Measurements from ENCODE around the gene SLC27A6. TPM values are rescaled to one million over a fixed set of nuclear protein-coding genes. Genes with fewer than 3 reads are reported as not detected.

The SLC27A6 gene
- total RNA-seq, 6 donors from 2014 or later: 0.30 to 2.7 (median 0.40) TPM; not detected in 1

- no peaks in the 10 kb centered on the region for H3K9me3 ChIP-seq
- H3K27me3 ChIP-seq: no peaks in the 10 kb centered on the region
- no peaks in the 10 kb centered on the region for H3K36me3 ChIP-seq
- no peak for TF ChIP-seq EP300 (IDR thresholded peaks at IDR 0.05)
- TF ChIP-seq POLR2A (IDR thresholded peaks at IDR 0.05): no peak
- TF ChIP-seq CTCF (IDR thresholded peaks at IDR 0.05): no peak
- TF ChIP-seq POLR2AphosphoS5 (IDR thresholded peaks at IDR 0.05): no peak
- no peak for ATAC-seq (ENCODE audit: low FRiP score in 2 of 2)
- WGBS, 2 donors: 59 to 70% methylated on average over 2 of the region's 2 CpGs
- DNase-seq: no peak
- no peaks in the 10 kb centered on the region for H3K4me1 ChIP-seq
- H3K4me3 ChIP-seq: no peak overlapping the region
- no peak overlapping the region for H3K27ac ChIP-seq
Observed at GRCh38 chr5:128956164-128956563, 9.1 kb upstream of the SLC27A6 start.

GRCh38 chr5:128962211-128962610 lies 3.1 kb upstream of the SLC27A6 start:
- H3K4me3 ChIP-seq: no peak overlapping the region
- ATAC-seq (ENCODE audit: low FRiP score in 2 of 2) (no peak), DNase-seq (no peak)
- 81 to 91% methylated on average over 6 of the region's 6 CpGs for WGBS, 2 donors
- H3K9me3 ChIP-seq: no peaks in the 10 kb centered on the region
- no peak overlapping the region for H3K27ac ChIP-seq
- TF ChIP-seq POLR2A (IDR thresholded peaks at IDR 0.05) (no peak), CTCF (IDR thresholded peaks at IDR 0.05) (no peak), EP300 (IDR thresholded peaks at IDR 0.05) (no peak), POLR2AphosphoS5 (IDR thresholded peaks at IDR 0.05) (no peak)
- peaks cover 0 to 2% (median 0%) of the 10 kb centered on the region in 4 donors for H3K27me3 ChIP-seq
- H3K4me1 ChIP-seq: peaks cover 0 to 11% (median 1%) of the 10 kb centered on the region in 4 donors
- H3K36me3 ChIP-seq: no peaks in the 10 kb centered on the region

- H3K27me3 ChIP-seq: peaks cover 0 to 2% (median 0%) of the 10 kb centered on the region in 4 donors
- peak in 1 of 2 donors; percentile 8 for ATAC-seq (ENCODE audit: low FRiP score in 2 of 2)
Observed at GRCh38 chr5:128965638-128966302, 482 bp downstream of the SLC27A6 start.

GRCh38 chr5:128966375-128966774 lies 1.1 kb downstream of the SLC27A6 start:
- 94% methylated on average over 12 of the region's 12 CpGs for WGBS, 2 donors
- H3K4me1 ChIP-seq: peaks cover 0 to 11% (median 1%) of the 10 kb centered on the region in 4 donors
- TF ChIP-seq POLR2A (IDR thresholded peaks at IDR 0.05) (no peak), POLR2AphosphoS5 (IDR thresholded peaks at IDR 0.05) (no peak), CTCF (IDR thresholded peaks at IDR 0.05) (no peak), EP300 (IDR thresholded peaks at IDR 0.05) (no peak)
- peaks cover 0 to 2% (median 0%) of the 10 kb centered on the region in 4 donors for H3K27me3 ChIP-seq
- H3K36me3 ChIP-seq: no peaks in the 10 kb centered on the region
- H3K4me3 ChIP-seq: no peak overlapping the region
- no peak overlapping the region for H3K27ac ChIP-seq
- no peak for ATAC-seq (ENCODE audit: low FRiP score in 2 of 2)
- no peaks in the 10 kb centered on the region for H3K9me3 ChIP-seq
- DNase-seq: peak in 1 of 2 donors; percentile 38

More at GRCh38 chr5:128965638-128966302, 482 bp downstream of the SLC27A6 start:
- peak in 1 of 2 donors; percentile 63 for DNase-seq
- Histone ChIP-seq H3K4me1 (peaks cover 0 to 11% (median 1%) of the 10 kb centered on the region in 4 donors), H3K36me3 (no peaks in the 10 kb centered on the region), H3K9me3 (no peaks in the 10 kb centered on the region), H3K4me3 (peak overlapping the region in 3 of 4 donors; percentile 37 to 42 (median 40)), H3K27ac (no peak overlapping the region)
- 34 to 54% methylated on average over 11 to 24 of the region's 24 CpGs for WGBS, 2 donors
- TF ChIP-seq POLR2AphosphoS5 (IDR thresholded peaks at IDR 0.05) (no peak), EP300 (IDR thresholded peaks at IDR 0.05) (no peak), CTCF (IDR thresholded peaks at IDR 0.05) (no peak), POLR2A (IDR thresholded peaks at IDR 0.05) (no peak)

Measured in upper lobe of left lung (tissue), 6 donors.